Endothelial cell (in vitro differentiated cells): ENCODE data around the gene IFI44. TPM values are rescaled to one million over a fixed set of nuclear protein-coding genes. Genes with fewer than 3 reads are reported as not detected.

Experiments used
- DNase-seq: peaks from one replicate; pipeline ENCODE4 v3.0.0; 2021; ENCODE audit warnings: low spot score
- H3K27ac Mint-ChIP-seq: one replicate; pipeline ENCODE4 v1.8.0; 2021; ENCODE audit warnings: mixed read lengths, inconsistent platforms; ENCODE audit not compliant: unreplicated experiment
- H3K27me3 Mint-ChIP-seq: one replicate; pipeline ENCODE4 v1.8.0; 2021; ENCODE audit warnings: mild to moderate bottlenecking, moderate library complexity, mixed read lengths, inconsistent platforms; ENCODE audit not compliant: unreplicated experiment
- H3K36me3 Mint-ChIP-seq: one replicate; pipeline ENCODE4 v1.8.0; 2021; ENCODE audit warnings: mild to moderate bottlenecking, low read depth, mixed read lengths, inconsistent platforms; ENCODE audit not compliant: unreplicated experiment
- H3K4me1 Mint-ChIP-seq: one replicate; pipeline ENCODE4 v1.8.0; 2021; ENCODE audit warnings: mild to moderate bottlenecking, mixed read lengths, inconsistent platforms; ENCODE audit not compliant: unreplicated experiment
- H3K4me3 Mint-ChIP-seq: one replicate; pipeline ENCODE4 v1.8.0; 2021; ENCODE audit warnings: mild to moderate bottlenecking, mixed read lengths, inconsistent platforms; ENCODE audit not compliant: unreplicated experiment
- H3K9me3 Mint-ChIP-seq: one replicate; pipeline ENCODE4 v1.8.0; 2021; ENCODE audit warnings: mixed read lengths, inconsistent platforms; ENCODE audit not compliant: unreplicated experiment
- total RNA-seq: library from RNA; stranded (reverse); fragmentation: NEBNext Ultra II Directional; extraction: Animal tissue kit (Norgen Biotek cat#: 25700); gene quantifications from one replicate; pipeline ENCODE4 v1.2.1, GENCODE V29; 2021; ENCODE audit not compliant: unreplicated experiment
- TF ChIP-seq, protein P1 (sequence below): fragments of 200-600 bp; sonication (generic); IDR thresholded peaks from one replicate; pipeline ENCODE4 v1.5.0; 2021; ENCODE audit warnings: antibody characterized with exemption; ENCODE audit not compliant: unreplicated experiment

IFI44 gene
- total RNA-seq, 1 donor from 2014 or later: 0.69 TPM

DNA sequence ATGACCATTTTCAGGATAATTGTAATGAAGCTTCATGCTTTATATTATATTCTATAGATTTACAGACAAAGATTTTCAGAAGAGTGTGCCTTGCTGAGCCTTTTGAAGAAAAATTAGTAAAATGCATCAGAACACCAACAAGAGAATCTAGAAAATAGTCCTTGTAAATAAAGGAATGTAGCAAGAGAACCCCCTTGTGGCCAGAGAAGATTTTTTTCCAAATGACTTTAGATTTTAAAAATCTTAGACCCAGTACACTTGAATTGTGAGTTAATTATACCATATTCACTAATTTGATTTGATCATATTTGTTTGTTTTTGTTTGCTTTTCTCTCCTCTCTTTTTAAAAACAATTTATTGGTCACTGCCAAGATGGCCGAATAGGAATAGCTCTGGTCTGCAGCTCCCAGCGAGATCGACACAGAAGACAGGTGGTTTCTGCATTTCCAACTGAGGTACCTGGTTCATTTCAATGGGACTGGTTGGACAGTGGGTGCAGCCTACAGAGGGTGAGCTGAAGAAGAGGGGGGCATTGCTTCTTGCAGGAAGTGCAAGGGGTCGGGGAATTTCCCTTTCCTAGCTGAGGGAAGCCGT lies 42.2 kb upstream of the IFI44 start:
- no peak for DNase-seq

DNA sequence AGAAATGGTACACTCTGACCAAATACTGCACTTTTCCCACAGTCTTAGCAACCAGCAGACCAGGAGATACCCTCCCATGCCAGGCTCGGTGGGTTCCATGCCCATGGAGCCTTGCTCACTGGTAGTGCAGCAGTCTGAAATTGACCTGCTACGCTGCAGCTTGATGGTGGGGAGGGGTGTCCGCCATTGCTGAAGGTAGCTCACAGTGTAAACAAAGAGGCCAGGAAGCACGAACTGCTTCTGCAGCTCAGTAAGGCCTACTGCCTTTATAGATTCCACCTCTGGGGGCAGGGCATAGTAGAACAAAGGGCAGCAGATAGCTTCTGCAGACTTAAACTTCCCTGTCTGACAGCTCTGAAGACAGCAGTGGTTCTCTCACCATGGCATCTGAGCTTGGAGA lies 41.7 kb upstream of the IFI44 start:
- peaks cover 3% of the 10 kb centered on the region for H3K4me1 Mint-ChIP-seq
- TF ChIP-seq, protein P1, sequence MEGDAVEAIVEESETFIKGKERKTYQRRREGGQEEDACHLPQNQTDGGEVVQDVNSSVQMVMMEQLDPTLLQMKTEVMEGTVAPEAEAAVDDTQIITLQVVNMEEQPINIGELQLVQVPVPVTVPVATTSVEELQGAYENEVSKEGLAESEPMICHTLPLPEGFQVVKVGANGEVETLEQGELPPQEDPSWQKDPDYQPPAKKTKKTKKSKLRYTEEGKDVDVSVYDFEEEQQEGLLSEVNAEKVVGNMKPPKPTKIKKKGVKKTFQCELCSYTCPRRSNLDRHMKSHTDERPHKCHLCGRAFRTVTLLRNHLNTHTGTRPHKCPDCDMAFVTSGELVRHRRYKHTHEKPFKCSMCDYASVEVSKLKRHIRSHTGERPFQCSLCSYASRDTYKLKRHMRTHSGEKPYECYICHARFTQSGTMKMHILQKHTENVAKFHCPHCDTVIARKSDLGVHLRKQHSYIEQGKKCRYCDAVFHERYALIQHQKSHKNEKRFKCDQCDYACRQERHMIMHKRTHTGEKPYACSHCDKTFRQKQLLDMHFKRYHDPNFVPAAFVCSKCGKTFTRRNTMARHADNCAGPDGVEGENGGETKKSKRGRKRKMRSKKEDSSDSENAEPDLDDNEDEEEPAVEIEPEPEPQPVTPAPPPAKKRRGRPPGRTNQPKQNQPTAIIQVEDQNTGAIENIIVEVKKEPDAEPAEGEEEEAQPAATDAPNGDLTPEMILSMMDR: no peak
- no peak overlapping the region for H3K27ac Mint-ChIP-seq
- H3K36me3 Mint-ChIP-seq: no peaks in the 10 kb centered on the region
- H3K27me3 Mint-ChIP-seq: no peaks in the 10 kb centered on the region
- no peak overlapping the region for H3K4me3 Mint-ChIP-seq
- H3K9me3 Mint-ChIP-seq: no peaks in the 10 kb centered on the region
- no peak for DNase-seq

More for the DNA sequence above, 42.2 kb upstream of the IFI44 start:
- Mint-ChIP-seq H3K9me3 (no peaks in the 10 kb centered on the region), H3K27me3 (no peaks in the 10 kb centered on the region), H3K4me1 (peaks cover 3% of the 10 kb centered on the region), H3K4me3 (no peak overlapping the region), H3K27ac (no peak overlapping the region), H3K36me3 (no peaks in the 10 kb centered on the region)
- TF ChIP-seq, protein P1: peak; percentile 65

DNA sequence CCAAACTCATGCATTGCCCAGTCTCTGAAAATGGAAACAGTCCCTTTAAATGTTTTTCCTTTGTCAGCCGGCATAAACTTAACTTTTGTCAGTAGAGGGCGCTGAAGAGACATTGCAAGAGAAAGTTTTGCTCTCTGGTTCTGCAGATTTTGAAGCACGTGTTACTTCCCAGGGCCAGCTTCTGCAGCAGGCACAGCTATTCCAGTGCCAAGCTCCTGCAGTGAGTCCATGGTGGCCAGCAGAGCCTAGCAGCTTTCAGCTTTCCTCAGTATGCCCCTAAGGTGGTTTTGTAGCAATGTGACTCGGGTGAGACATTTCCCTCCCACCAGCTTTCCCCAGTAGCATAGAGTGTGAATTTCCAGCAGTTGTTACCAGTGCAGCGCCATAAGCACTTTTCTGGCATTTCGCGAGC lies 32.0 kb upstream of the IFI44 start:
- H3K9me3 Mint-ChIP-seq: no peaks in the 10 kb centered on the region
- H3K27me3 Mint-ChIP-seq: no peaks in the 10 kb centered on the region
- H3K4me3 Mint-ChIP-seq: no peak overlapping the region
- H3K27ac Mint-ChIP-seq: no peak overlapping the region
- no peaks in the 10 kb centered on the region for H3K36me3 Mint-ChIP-seq
- TF ChIP-seq, protein P1: peak; percentile 84
- H3K4me1 Mint-ChIP-seq: no peaks in the 10 kb centered on the region
- peak; percentile 50 for DNase-seq

DNA sequence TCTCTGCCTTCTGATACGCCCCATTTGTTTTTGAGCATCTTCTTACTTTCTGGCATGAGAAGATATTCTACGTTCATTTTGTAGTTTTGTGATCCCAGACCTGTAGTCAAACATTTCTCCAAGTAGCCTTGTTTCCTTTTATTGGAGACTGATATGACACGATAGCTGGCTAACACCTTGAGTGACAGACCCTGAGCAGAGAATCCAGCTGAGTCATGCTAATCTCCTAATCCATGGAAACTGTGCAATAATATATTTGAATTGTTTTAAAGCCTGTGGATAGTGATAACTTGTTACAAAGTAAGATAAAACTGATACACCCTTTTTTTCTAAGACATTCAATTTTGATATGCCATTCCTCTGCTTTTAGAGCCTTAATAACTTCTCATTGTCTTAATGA lies 30.6 kb upstream of the IFI44 start:
- H3K9me3 Mint-ChIP-seq: no peaks in the 10 kb centered on the region
- TF ChIP-seq, protein P1: no peak
- no peaks in the 10 kb centered on the region for H3K27me3 Mint-ChIP-seq
- H3K36me3 Mint-ChIP-seq: no peaks in the 10 kb centered on the region
- H3K4me1 Mint-ChIP-seq: no peaks in the 10 kb centered on the region
- DNase-seq: no peak
- H3K27ac Mint-ChIP-seq: no peak overlapping the region
- no peak overlapping the region for H3K4me3 Mint-ChIP-seq

- H3K4me3 Mint-ChIP-seq: no peak overlapping the region
- H3K4me1 Mint-ChIP-seq: no peaks in the 10 kb centered on the region
Observed at GRCh38 chr1:78619446-78619802, 30.2 kb upstream of the IFI44 start.

More at GRCh38 chr1:78619446-78619802, 30.2 kb upstream of the IFI44 start:
- no peak overlapping the region for H3K27ac Mint-ChIP-seq
- DNase-seq: no peak
- no peaks in the 10 kb centered on the region for H3K36me3 Mint-ChIP-seq
- no peaks in the 10 kb centered on the region for H3K27me3 Mint-ChIP-seq
- no peaks in the 10 kb centered on the region for H3K9me3 Mint-ChIP-seq
- TF ChIP-seq, protein P1: no peak
